GM18520 (cell line): Measurements from ENCODE around the gene CEPT1.

Source experiments
- ATAC-seq: cut with Tn5 transposase; IDR thresholded peaks from one replicate; pipeline ENCODE4 v1.9.1; 2021; ENCODE audit not compliant: unreplicated experiment

CEPT1 gene

DNA sequence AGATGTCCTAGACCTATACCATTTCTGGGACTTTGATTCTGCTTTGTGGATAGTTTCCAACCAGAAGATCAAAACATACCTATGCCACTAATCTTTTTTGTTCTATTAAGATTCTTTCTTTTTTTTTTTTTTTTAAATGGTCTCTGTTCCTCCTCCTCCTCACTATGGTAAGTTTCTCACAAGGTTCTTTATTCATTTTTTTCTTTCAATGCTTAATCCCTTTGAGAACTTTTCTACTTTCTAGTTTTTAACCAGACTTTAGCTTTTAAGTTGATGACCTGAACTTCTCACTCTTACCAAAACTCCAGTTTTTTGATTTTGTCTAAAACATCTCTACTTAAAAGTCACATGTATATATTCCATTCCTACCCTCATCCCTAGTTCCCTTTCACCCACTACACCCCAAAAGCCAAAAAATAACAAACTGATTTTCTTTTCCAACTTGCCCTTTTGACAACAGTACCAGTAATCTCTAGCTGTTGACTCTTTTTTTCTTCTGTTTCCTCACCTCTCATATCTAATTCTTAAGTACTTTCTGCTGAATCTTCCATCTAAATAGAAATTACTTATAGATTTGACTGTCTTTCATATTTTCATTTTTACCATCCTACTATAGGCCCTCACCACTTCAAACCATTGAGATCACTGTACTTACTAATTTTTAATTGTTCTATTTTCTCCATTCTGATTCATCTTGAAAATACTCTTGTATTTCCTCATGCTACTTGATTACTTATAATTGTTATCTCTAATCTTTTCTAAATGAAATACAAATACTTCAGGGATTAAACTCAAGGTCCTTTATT lies 6.1 kb downstream of the CEPT1 start:
- no peak for ATAC-seq

DNA sequence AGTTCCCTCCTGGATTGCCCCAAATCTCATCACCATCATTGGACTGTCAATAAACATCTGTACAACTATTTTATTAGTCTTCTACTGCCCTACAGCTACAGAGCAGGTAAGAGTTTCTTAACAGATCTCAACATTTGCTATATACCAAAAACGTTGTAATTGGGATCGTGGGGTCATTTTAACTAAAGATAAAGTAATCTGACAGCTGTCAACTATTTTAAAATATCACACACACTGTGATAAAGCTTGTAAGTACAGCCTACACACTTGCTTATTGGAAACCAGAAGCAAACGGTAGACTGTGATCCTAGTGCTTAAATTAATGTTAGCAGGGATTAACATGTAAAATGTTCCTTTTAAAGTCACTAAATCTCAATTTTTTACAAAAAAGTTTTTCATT lies 7.9 kb downstream of the CEPT1 start:
- no peak for ATAC-seq

DNA sequence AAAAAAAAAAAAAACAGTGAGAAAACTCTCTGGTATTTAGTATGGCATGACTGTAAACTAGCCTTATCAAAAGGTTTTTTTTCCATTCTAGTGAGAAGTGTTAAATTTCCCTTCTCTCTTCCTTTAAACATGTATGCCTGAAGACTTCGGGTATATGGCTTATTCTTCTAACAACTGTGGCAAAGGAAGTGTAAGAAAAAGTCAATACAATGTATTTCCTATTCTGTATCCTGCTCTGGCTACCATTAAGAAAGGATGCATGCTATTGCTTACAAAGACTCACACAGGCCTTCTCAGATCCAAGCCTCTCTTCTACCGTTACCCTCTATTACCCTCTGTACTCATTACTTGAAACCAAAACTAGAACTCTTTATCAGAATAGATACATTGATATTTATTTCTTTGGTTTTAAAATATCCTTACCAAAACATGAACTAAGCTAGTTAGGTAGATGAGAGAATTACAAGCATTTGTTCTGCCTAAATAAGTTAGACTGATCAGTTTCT lies 8.4 kb downstream of the CEPT1 start:
- no peak for ATAC-seq

- ATAC-seq: no peak
These were observed 11.8 kb downstream of the CEPT1 start for GRCh38 chr1:111151838-111152237.

- ATAC-seq: no peak
These were observed 14.3 kb downstream of the CEPT1 start for GRCh38 chr1:111154021-111154999.

GRCh38 chr1:111157431-111157830 lies 17.4 kb downstream of the CEPT1 start:
- ATAC-seq: no peak

GRCh38 chr1:111161843-111162487 lies 21.9 kb downstream of the CEPT1 start:
- ATAC-seq: no peak

DNA sequence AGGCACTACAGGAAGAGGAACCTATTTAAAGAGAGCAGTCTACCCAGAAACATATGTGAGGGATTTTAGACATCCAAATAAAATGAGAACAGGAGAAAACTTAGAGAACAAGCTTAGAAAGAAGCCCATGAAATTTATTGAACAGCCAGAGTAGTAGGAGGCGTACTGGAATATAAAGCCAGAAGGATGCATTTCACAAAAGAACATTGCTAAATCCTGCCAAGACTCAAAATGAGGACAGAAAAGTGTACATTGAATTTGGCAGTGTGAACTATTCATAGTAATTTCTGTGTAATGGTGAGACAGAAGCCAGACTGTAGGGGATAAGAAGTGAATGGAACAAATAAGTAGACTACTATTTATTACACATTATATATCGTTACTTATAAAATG lies 22.5 kb downstream of the CEPT1 start:
- no peak for ATAC-seq

GRCh38 chr1:111163363-111163762 lies 23.3 kb downstream of the CEPT1 start:
- no peak for ATAC-seq

DNA sequence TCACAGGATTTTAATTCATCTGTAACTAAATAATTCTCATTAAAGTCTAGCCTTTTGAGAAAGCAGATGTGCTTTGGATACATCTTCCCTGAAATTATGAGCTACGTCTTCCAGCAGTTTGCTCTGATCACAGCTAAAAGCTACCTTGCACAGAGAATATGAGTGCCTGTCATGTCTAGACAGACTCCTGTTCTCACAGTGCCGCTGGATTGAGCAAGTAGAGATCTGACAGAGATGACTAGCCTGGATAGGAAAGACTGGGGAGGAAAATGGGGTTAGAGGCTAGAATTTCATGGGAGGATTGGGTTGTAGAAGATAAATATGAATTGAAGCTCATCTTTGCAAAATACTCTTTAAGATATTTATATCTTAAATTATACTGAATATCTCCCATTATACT lies 24.1 kb downstream of the CEPT1 start:
- ATAC-seq: no peak

DNA sequence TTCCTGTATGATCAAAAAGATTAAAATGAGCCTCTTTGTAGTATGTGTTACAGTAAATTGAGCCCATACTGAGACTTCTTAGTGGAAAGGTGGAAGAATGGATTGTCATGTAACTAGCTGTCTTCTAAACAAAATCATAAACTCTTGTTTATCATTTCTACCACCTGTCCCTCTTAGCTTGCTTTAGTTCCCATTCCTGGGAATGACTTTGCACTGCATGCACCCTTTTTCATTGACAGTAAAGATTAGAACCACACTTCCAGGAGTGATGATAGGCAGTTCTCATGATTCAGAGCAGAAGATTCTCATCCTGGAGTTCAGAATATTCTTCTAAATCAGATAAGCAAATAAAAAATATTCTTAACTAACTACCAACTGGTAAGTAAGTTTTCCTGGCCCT lies 32.4 kb downstream of the CEPT1 start:
- ATAC-seq: no peak

- no peak for ATAC-seq
These were observed 34.0 kb downstream of the CEPT1 start for GRCh38 chr1:111174070-111174469.

DNA sequence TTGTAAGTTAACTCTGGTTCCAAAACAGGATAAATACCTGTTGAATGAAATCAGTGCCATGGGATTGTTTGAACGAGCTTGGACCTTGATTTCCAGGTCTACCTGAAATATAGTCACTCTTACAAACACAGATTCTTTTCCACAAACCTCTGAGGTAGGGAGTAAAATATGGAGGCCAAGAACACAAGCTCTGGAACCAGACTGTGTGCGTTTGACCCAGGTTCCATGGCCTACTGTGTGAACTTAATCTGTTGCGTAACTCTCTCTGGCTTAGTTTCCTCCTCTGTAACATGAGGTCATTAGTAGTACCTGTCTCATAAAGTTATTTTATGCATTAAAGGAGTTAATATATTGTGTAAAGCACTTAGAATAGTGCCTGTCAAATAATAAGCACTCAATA lies 35.3 kb downstream of the CEPT1 start:
- no peak for ATAC-seq

GRCh38 chr1:111176678-111177077 lies 36.7 kb downstream of the CEPT1 start:
- ATAC-seq: no peak

DNA sequence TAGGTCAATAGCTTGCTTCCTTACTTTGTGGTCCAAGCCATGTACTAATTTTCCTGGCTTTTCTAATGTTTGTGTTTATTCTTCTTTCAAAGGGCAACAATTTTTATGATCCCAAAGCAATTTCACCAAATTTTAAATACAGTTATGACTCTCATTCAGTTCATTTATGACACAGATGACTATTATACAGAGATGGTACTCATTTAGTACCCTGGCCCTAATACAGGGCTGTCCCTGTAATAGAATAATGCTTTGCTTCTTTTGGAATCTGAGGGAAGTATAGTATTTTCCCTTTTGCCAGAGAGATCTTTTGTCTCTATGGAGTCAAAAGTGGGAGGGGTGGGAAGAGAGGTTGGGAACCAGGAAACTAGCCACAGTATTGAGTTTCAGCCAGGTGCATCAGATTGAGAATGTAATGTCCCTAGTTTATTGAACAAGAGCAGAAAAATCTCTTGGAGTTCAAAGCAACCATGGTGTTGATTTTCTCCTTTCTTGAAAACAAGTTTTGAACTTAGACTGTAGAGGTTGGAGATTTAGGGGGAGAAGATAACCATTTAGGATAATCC lies 40.0 kb downstream of the CEPT1 start:
- ATAC-seq: no peak

DNA sequence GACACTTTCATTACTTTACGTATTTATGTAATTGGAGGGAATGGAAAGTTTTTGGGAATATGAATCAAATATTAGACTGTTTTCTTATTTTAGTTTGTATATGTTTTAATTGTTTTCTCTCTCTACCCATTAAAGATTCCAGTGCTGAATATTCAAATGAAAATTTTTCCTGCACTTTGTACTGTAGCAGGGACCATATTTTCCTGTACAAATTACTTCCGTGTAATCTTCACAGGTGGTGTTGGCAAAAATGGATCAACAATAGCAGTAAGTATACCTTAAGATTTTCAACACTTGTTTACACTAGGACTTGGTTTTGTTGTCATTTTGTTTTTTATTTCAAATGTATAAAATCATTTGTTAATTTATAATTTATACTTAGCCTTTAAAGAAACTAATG lies 42.0 kb downstream of the CEPT1 start:
- no peak for ATAC-seq

- ATAC-seq: no peak
These were observed 43.5 kb downstream of the CEPT1 start for GRCh38 chr1:111183308-111184069.

DNA sequence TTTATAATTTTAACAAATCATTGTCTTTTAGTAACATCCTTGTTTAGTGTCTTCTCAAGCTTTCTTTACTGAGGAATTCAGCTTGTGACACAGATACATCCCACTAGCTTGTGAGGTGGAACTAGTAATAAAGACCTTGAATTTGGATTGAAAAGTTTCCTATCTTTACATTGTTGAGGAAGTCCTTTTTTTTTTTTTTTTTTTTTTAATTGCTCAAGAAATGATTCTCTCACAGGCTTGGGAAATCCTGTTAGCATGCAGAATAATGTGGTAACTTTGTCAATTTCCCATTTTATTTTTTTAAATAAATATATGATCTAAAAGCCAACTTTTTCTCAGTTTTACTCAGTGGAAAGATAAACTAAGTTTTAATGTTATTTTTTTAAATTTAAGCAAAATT lies 44.6 kb downstream of the CEPT1 start:
- ATAC-seq: no peak

- ATAC-seq: no peak
These were observed 51.0 kb downstream of the CEPT1 start for GRCh38 chr1:111190931-111191451.

- ATAC-seq: no peak
These were observed 51.5 kb downstream of the CEPT1 start for GRCh38 chr1:111191496-111191895.
